RWPE2 (cell line): ENCODE measurements around the gene USP53.

ENCODE experiments used
- ATAC-seq: fragments of 200-7000 bp; cut with Tn5 transposase; 3 replicates; pipeline ENCODE4 v1.9.1; 2021; ENCODE audit warnings: low read depth
- DNase-seq: peaks from one replicate; pipeline ENCODE4 v3.0.0-alpha.2; 2020; ENCODE audit warnings: low spot score
- H3K27ac ChIP-seq: fragments of 450-650 bp; 2 replicates; pipeline ENCODE4 v1.5.1; 2017; ENCODE audit warnings: mild to moderate bottlenecking; ENCODE audit not compliant: poor library complexity, severe bottlenecking
- H3K27me3 ChIP-seq: fragments of 250-450 bp; sonication (Bioruptor Pico); 2 replicates; pipeline ENCODE4 v1.5.1; 2021; ENCODE audit warnings: mild to moderate bottlenecking, moderate library complexity; ENCODE audit not compliant: insufficient read depth, poor library complexity, severe bottlenecking
- H3K36me3 ChIP-seq: fragments of 250-450 bp; sonication (Bioruptor Pico); 2 replicates; pipeline ENCODE4 v1.5.1; 2020; ENCODE audit warnings: low read depth, mild to moderate bottlenecking, moderate library complexity
- H3K4me1 ChIP-seq: fragments of 250-450 bp; sonication (Bioruptor Pico); 2 replicates; pipeline ENCODE4 v1.5.1; 2021; ENCODE audit warnings: mild to moderate bottlenecking, moderate library complexity; ENCODE audit not compliant: insufficient read depth, poor library complexity, severe bottlenecking
- H3K4me3 ChIP-seq: fragments of 250-450 bp; sonication (Bioruptor Pico); 2 replicates; pipeline ENCODE4 v1.5.1; 2021; ENCODE audit warnings: mild to moderate bottlenecking, moderate library complexity; ENCODE audit not compliant: severe bottlenecking
- H3K9me3 ChIP-seq: fragments of 250-450 bp; sonication (Bioruptor Pico); 2 replicates; pipeline ENCODE4 v1.5.1; 2021; ENCODE audit warnings: mild to moderate bottlenecking, moderate library complexity; ENCODE audit not compliant: severe bottlenecking
- TF ChIP-seq, protein P1 (sequence below): fragments of 450-650 bp; IDR thresholded peaks from one replicate; pipeline ENCODE4 v1.5.1; 2017; ENCODE audit warnings: mild to moderate bottlenecking, moderate library complexity; ENCODE audit not compliant: poor library complexity, severe bottlenecking

USP53 gene

DNA sequence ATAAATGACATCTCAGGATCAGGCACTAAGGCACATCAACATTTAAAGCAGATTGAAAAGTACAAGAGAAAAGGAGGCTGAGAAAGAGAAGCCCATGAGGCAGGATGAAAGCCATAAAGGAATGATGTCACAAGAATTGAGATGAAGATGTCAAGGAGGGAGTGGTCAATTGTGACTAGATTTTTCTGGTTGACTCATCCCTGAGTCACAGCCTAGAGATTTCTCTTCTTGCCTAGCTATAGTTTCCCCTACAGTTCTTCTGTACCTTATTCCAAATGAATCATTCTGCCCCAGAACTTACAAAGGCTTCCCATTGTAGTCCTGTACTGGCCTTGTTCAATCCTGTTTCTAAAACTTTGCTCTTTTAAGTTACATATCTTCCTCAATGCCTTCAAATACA lies 3.4 kb upstream of the USP53 start:
- TF ChIP-seq, protein P1, sequence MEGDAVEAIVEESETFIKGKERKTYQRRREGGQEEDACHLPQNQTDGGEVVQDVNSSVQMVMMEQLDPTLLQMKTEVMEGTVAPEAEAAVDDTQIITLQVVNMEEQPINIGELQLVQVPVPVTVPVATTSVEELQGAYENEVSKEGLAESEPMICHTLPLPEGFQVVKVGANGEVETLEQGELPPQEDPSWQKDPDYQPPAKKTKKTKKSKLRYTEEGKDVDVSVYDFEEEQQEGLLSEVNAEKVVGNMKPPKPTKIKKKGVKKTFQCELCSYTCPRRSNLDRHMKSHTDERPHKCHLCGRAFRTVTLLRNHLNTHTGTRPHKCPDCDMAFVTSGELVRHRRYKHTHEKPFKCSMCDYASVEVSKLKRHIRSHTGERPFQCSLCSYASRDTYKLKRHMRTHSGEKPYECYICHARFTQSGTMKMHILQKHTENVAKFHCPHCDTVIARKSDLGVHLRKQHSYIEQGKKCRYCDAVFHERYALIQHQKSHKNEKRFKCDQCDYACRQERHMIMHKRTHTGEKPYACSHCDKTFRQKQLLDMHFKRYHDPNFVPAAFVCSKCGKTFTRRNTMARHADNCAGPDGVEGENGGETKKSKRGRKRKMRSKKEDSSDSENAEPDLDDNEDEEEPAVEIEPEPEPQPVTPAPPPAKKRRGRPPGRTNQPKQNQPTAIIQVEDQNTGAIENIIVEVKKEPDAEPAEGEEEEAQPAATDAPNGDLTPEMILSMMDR: no peak
- H3K27me3 ChIP-seq: no peaks in the 10 kb centered on the region
- peaks cover 26% of the 10 kb centered on the region for H3K4me1 ChIP-seq
- H3K4me3 ChIP-seq: no peak overlapping the region
- DNase-seq (no peak), ATAC-seq (peak; percentile 56)
- no peaks in the 10 kb centered on the region for H3K36me3 ChIP-seq
- H3K9me3 ChIP-seq: no peaks in the 10 kb centered on the region
- peak overlapping the region; percentile 93 for H3K27ac ChIP-seq

DNA sequence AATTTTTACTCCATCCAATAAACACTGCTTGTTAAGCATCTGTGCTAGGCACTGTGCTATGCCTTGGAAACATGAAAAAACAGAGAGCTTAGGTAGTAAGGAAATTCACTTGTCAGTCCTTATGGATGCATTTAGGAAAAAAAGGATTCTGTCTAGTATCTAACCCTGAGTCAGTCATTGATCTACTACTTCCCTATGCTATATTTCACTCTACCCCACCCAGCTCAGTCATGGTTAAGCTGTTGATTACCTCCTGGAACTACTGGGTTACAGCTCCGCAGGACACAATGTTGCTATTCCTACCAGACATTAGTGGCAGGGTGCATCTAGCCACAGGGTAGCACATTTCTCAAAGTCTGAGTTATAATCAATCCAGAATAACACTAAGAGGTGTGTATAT lies 2.9 kb upstream of the USP53 start:
- TF ChIP-seq, protein P1: no peak
- Histone ChIP-seq H3K4me3 (no peak overlapping the region), H3K4me1 (peaks cover 27% of the 10 kb centered on the region)

DNA sequence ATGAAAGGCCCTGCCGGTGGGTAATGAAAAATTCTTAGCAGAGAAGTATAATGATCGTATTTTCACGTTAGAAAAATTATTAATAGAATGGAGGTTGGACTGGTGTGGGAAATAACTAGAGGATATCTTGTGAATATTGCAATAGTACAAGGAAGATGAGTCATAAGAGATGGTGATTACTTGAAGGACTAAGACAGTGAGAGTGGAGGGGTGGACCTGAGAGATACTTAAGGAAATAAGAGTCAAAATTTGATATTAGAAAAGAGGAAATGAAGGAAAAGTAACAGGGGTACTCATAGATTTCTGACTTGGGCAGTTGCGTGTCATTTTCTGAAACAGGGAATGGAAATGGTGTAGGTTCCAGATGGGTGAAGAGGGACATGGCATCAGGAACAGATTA lies 1.7 kb upstream of the USP53 start:
- ATAC-seq (no peak), DNase-seq (no peak)
- no peak overlapping the region for H3K4me3 ChIP-seq
- peaks cover 13% of the 10 kb centered on the region for H3K36me3 ChIP-seq
- peak overlapping the region; percentile 93 for H3K27ac ChIP-seq
- H3K9me3 ChIP-seq: no peaks in the 10 kb centered on the region
- H3K27me3 ChIP-seq: no peaks in the 10 kb centered on the region
- TF ChIP-seq, protein P1: no peak
- peaks cover 29% of the 10 kb centered on the region for H3K4me1 ChIP-seq

More for the DNA sequence above, 2.9 kb upstream of the USP53 start:
- Histone ChIP-seq H3K9me3 (no peaks in the 10 kb centered on the region), H3K36me3 (peaks cover under 1% of the 10 kb centered on the region; the same call in 1 of the 2 replicates), H3K27ac (peak overlapping the region; percentile 93), H3K27me3 (no peaks in the 10 kb centered on the region)
- no peak for DNase-seq
- no peak for ATAC-seq

DNA sequence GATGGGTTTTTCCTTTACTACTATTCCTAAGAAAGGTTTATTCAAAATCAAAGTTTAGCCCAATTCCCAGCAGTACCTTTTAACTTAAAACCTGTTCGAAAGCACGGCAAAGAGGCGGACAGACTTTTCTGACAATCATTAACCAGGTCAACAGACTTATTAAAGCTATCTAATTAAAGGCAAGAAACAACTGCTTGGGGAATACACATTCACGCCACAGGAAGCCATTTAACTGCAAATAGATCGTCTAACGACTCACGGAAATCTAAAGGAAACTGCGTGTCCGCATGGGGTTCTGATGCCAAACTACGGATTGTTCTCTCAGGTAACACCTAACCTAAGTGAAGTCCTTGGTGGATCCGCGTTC lies 663 bp upstream of the USP53 start:
- H3K9me3 ChIP-seq: no peaks in the 10 kb centered on the region
- TF ChIP-seq, protein P1: no peak
- DNase-seq: no peak
- peak; percentile 2; the same call in 1 of the 3 replicates for ATAC-seq
- H3K4me3 ChIP-seq: peak overlapping the region; percentile 88
- peaks cover 20% of the 10 kb centered on the region for H3K36me3 ChIP-seq
- peaks cover 29% of the 10 kb centered on the region for H3K4me1 ChIP-seq
- no peaks in the 10 kb centered on the region for H3K27me3 ChIP-seq
- H3K27ac ChIP-seq: peak overlapping the region; percentile 93

DNA sequence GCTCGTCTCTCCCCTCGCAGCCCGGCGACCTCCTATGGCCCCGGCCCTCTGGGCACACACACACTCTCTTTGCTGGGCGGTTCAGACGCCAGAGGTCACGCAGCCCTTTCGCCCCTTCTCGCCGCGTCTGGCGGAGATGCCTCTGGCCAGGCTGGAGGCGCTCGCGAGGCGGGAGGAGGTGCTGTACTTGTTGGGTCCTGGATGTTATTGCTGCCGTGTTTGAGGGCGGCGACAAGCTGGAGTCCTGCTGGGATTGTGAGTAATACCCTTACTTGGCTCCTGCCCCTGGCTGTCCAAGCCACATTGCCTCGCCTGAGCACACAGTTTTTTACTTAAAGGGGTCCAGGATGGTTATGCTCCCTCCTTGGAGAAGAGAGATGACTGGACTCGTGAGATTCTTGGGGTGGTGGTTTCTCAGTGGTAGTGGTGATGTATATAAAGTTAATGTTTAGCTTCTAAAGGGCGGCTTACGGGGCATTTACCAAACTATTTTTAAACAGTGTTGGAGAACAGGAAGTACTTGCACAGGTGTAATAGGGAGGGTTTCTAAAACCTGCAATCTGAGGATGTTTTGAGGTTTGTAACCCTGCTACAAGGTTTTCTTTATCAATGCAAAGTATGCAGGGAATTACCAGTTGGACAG lies 572 bp downstream of the USP53 start:
- TF ChIP-seq, protein P1: peak; percentile 45

More for the DNA sequence above, 572 bp downstream of the USP53 start:
- Histone ChIP-seq H3K4me3 (peak overlapping the region; percentile 88), H3K9me3 (no peaks in the 10 kb centered on the region), H3K36me3 (peaks cover 31% of the 10 kb centered on the region), H3K27ac (peak overlapping the region; percentile 93), H3K4me1 (peaks cover 29% of the 10 kb centered on the region), H3K27me3 (no peaks in the 10 kb centered on the region)
- ATAC-seq (peak; percentile 64), DNase-seq (peak; percentile 88)
